ENCODE results near the gene GREB1L. TPM values are rescaled to one million over a fixed set of nuclear protein-coding genes. Genes with fewer than 3 reads are reported as not detected.

Gene GREB1L
- total RNA-seq, 2 donors from 2014 or later: 0.20 to 0.58 TPM

- H3K27me3 ChIP-seq: no peaks in the 10 kb centered on the region
- no peak for DNase-seq
- no peaks in the 10 kb centered on the region for H3K36me3 ChIP-seq
- no peak overlapping the region for H3K9ac ChIP-seq (ENCODE audit: low read depth in 2 of 2, low read length in 2 of 2)
- TF ChIP-seq, protein P1, sequence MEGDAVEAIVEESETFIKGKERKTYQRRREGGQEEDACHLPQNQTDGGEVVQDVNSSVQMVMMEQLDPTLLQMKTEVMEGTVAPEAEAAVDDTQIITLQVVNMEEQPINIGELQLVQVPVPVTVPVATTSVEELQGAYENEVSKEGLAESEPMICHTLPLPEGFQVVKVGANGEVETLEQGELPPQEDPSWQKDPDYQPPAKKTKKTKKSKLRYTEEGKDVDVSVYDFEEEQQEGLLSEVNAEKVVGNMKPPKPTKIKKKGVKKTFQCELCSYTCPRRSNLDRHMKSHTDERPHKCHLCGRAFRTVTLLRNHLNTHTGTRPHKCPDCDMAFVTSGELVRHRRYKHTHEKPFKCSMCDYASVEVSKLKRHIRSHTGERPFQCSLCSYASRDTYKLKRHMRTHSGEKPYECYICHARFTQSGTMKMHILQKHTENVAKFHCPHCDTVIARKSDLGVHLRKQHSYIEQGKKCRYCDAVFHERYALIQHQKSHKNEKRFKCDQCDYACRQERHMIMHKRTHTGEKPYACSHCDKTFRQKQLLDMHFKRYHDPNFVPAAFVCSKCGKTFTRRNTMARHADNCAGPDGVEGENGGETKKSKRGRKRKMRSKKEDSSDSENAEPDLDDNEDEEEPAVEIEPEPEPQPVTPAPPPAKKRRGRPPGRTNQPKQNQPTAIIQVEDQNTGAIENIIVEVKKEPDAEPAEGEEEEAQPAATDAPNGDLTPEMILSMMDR (IDR thresholded peaks at IDR 0.05): no peak
- intact Hi-C loops (cut with DNase I): loop anchor here (2.0 kb wide), 1 partner anchor 251 kb away; no protein-coding TSS in a partner anchor
- no peak overlapping the region for H3K4me3 ChIP-seq
- no peaks in the 10 kb centered on the region for H3K4me1 ChIP-seq
- no peaks in the 10 kb centered on the region for H3K9me3 ChIP-seq
- H3K27ac ChIP-seq: no peak overlapping the region
Observed at GRCh38 chr18:21443776-21444464, 201.9 kb downstream of the GREB1L start.

DNA sequence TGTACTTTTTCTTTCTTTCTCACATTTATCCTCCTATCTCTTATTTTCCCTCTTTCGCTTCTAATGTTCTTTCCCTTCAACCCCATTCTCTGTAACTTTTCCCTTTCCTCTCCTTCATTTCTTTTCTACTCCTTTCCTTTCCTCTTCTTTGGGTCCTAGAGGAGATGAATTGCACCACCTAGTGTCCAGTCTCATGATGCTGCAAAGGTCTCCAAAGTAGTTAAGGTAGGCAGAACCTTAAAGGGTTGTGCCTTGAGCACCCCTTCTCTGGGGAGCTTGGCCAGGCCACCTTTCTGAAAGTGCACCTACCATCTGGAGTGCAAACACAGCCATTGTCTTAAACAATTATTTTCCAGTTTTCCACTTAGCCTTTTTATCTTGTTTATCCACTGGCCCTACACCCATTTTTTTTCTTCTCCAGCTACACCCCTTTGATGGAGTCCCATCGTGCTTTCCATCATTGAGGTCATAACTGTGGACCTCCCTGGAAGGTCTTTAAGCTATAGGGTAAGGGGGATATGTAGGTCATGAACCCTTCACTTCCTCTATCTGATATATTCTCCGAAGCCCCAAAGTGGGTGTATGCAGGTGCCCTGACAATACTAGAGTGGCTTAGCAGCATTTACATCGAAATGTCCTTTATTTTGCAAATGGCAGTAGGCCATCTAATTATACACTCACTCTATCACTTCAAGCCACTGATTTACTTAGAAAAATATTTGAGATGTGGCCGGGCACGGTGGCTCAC, 202.6 kb downstream of the GREB1L start:
- H3K4me1 ChIP-seq: no peaks in the 10 kb centered on the region
- H3K27ac ChIP-seq: no peak overlapping the region
- H3K9me3 ChIP-seq: no peaks in the 10 kb centered on the region
- intact Hi-C loops (cut with DNase I): loop anchor here (2.0 kb wide), 1 partner anchor 252 kb away; no protein-coding TSS in a partner anchor
- no peak overlapping the region for H3K4me3 ChIP-seq
- peak; percentile 21 for DNase-seq
- H3K9ac ChIP-seq (ENCODE audit: low read depth in 2 of 2, low read length in 2 of 2): no peak overlapping the region
- TF ChIP-seq, protein P1 (IDR thresholded peaks at IDR 0.05): peak; percentile 46
- H3K36me3 ChIP-seq: no peaks in the 10 kb centered on the region
- H3K27me3 ChIP-seq: no peaks in the 10 kb centered on the region

DNA sequence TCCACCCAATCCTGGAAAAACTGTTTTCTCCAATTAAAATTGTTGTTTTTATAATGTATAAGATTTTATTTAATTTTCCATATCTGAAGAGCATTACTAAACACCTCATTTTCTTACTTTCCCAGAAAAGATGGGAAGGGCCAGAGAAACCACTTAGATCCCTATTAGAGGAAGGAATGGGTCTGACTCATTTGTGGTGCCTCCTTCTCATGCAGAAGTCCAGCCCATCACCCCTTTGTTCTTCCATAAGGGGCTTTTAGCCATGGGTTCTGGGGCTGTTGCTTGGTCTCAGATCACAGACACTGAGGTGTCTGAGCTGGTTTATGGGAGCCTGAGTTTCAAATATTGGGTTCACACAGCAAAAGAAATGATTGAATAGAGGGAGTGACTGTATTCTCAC, 206.3 kb downstream of the GREB1L start:
- Histone ChIP-seq H3K36me3 (no peaks in the 10 kb centered on the region), H3K9me3 (no peaks in the 10 kb centered on the region), H3K4me1 (no peaks in the 10 kb centered on the region), H3K27ac (no peak overlapping the region), H3K4me3 (no peak overlapping the region), H3K9ac (ENCODE audit: low read depth in 2 of 2, low read length in 2 of 2) (no peak overlapping the region), H3K27me3 (no peaks in the 10 kb centered on the region)
- TF ChIP-seq, protein P1 (IDR thresholded peaks at IDR 0.05): no peak
- no peak for DNase-seq
- intact Hi-C loops (cut with DNase I): no loop called here

GRCh38 chr18:21449367-21450290, 207.6 kb downstream of the GREB1L start:
- H3K9me3 ChIP-seq: no peaks in the 10 kb centered on the region
- TF ChIP-seq, protein P1 (IDR thresholded peaks at IDR 0.05): no peak
- no peaks in the 10 kb centered on the region for H3K27me3 ChIP-seq
- H3K9ac ChIP-seq (ENCODE audit: low read depth in 2 of 2, low read length in 2 of 2): no peak overlapping the region
- H3K27ac ChIP-seq: no peak overlapping the region
- no peaks in the 10 kb centered on the region for H3K4me1 ChIP-seq
- no peaks in the 10 kb centered on the region for H3K36me3 ChIP-seq
- H3K4me3 ChIP-seq: no peak overlapping the region
- no peak for DNase-seq
- intact Hi-C loops (cut with DNase I): no loop called here

DNA sequence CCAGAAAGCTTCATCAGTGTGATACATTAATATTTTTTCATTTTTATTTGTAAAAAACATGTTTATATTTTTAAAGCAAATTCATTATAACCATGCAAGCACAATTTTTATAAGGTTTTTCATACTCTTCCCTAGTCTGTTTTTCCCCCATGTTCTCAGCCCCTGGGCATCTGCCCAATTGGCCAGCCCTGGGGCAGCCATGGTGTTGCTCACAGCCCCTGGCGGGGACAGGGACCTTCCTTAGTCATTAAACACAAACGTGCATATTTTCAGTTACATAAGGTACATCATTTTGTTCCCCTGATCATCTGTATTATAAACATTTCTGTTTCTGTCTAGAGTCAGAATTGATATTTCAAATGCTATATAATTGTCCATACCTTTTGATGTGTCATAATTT, 208.5 kb downstream of the GREB1L start:
- no peak overlapping the region for H3K9ac ChIP-seq (ENCODE audit: low read depth in 2 of 2, low read length in 2 of 2)
- no peak for DNase-seq
- no peak overlapping the region for H3K27ac ChIP-seq
- intact Hi-C loops (cut with DNase I): no loop called here
- H3K4me3 ChIP-seq: no peak overlapping the region
- no peaks in the 10 kb centered on the region for H3K4me1 ChIP-seq
- H3K36me3 ChIP-seq: no peaks in the 10 kb centered on the region
- no peaks in the 10 kb centered on the region for H3K9me3 ChIP-seq
- TF ChIP-seq, protein P1 (IDR thresholded peaks at IDR 0.05): no peak
- no peaks in the 10 kb centered on the region for H3K27me3 ChIP-seq

All from colonic mucosa (tissue), 4 donors.